Superior temporal gyrus (tissue), 1 donor: ENCODE measurements around the gene EDN3.
A peak's percentile ranks its signal among the peaks of the same experiment; 100 is the strongest.

Source experiments
- DNase-seq: peaks from one replicate; pipeline ENCODE4 v3.0.0-alpha.2; 2016; ENCODE audit errors: extremely low spot score

Gene EDN3

DNA sequence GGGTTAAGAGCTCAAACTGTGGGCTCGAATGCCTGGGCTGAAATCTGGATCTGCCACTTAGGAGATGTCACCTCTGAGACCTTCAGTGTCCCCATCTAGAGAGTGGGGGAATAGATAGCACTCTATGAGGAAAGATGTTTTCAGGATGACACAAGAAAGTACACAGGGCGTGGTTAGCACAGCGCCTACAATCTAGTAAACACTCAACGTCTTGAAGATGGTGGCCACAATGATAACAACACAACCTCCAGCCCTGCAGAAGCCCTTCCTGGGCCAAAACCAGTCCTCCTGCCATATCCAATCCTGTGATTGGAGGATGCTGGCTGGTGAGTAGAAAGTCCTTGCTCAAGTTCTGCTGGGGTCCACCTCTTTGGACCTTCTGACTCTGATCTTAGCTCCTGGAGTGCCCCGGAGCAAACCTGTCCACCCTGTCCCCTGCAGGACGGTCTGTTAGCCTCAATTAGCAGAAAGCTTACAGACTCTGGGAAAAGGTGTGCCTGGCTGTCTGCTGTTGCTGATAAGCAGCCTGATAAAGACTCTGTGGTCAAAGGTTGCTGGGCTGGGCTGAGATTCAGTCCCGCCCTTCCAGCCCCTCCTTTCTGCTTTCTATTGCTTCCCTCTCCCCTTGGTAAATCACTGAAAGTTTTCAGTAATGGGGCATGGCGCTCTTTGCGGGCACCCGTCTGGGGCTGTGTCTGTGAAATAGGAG is 8.2 kb downstream of the EDN3 start:
- DNase-seq: no peak

DNA sequence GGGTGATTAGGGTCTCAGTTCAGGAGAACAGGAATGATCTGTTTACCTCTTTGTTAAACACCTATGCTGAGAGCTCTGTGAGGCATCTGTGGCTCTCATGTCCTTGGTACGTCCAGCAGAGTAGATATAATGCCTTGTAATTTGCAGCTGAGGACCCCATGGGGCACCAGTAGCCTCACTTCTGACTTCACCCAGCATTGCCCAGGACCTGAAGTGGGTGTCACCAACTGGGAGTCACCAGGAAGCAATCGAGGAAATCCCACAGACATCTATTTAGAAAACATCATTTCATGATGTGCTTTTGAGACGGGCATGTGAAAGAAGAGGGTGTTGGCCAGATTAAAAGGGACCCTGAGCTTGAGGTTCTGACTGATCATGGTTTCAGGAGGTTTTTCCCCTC is 8.8 kb downstream of the EDN3 start:
- DNase-seq: no peak

- DNase-seq: no peak
Observed at GRCh38 chr20:59314997-59315396, 14.6 kb downstream of the EDN3 start.

GRCh38 chr20:59316911-59317731 is 16.7 kb downstream of the EDN3 start:
- no peak for DNase-seq

- DNase-seq: no peak
Observed at GRCh38 chr20:59318201-59318790, 17.9 kb downstream of the EDN3 start.

DNA sequence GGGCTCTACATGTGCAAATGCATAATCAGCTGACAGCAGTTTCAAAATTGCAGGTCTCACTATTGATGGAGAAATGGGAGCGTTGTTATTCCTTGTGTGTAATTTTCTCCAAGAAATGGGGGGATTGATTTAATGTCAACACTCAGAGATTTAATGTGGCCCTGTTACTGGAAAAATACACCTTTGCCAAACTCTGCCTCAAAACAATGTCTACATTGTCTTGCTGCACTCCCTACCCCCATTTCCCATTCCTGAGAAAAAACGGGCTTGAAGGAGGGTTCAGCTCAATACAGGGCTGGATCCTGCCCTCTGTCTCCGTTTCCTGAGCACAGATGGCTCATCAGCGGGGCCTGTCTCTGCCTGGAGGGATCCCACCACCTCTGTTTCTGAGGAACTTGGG is 18.4 kb downstream of the EDN3 start:
- no peak for DNase-seq

- no peak for DNase-seq
Observed at GRCh38 chr20:59320426-59320825, 20.0 kb downstream of the EDN3 start.

DNA sequence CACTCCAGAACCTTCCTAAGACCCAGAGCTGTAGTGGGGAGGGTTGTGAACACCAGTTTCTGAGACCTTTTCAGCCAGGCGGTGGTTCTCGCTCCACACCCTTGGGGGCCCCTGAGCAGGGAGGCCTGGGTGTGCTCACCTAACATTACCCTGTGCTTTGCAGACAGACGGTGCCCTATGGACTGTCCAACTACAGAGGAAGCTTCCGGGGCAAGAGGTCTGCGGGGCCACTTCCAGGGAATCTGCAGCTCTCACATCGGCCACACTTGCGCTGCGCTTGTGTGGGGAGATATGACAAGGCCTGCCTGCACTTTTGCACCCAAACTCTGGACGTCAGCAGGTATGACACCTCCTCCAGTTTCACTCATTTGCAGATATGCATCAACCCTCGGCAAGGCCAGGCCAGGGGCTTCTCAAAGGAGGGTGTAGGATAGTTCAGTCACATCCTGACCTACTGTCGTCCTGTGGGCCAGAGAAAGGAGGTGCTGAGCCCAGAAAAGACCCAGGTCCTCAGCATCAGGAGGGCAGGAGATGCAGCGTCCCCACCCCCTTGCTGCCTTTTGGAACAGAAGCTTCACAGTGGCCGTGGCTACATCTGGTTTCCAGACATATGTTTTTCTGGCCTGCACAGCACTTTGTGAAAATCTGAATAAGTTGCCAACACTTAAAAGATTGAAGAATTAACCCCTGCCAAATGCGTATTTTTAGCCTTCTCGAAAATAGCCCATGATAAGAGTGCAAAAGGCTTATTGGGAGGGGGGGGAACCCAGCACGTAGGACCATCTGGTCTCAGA is 20.6 kb downstream of the EDN3 start:
- peak; percentile 16 for DNase-seq

- peak; percentile 12 for DNase-seq
Observed at GRCh38 chr20:59322081-59322480, 21.7 kb downstream of the EDN3 start.

- DNase-seq: peak; percentile 25
Observed at GRCh38 chr20:59322585-59323454, 22.4 kb downstream of the EDN3 start.

GRCh38 chr20:59323731-59324130 is 23.3 kb downstream of the EDN3 start:
- peak; percentile 16 for DNase-seq

GRCh38 chr20:59324521-59325141 is 24.2 kb downstream of the EDN3 start:
- DNase-seq: no peak

- no peak for DNase-seq
Observed at GRCh38 chr20:59325142-59325523, 24.7 kb downstream of the EDN3 start.

DNA sequence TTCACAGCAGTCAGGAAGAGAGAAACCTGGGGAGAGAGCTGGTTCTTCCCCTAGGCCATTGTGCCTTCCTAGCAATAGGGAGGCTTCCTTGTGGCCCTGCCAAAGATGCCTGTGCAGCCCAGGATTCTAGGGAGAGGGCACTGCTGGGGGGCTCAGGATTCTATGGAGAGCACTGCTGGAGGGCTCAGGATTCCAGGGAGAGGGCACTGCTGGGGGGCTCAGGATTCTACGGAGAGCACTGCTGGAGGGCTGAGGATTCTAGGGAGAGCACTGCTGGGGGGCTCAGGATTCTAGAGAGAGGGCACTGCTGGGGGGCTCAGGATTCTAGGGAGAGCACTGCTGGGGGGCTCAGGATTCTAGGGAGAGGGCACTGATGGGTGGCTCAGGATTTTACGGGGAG is 25.8 kb downstream of the EDN3 start:
- DNase-seq: no peak

- DNase-seq: no peak
Observed at GRCh38 chr20:59328071-59328470, 27.7 kb downstream of the EDN3 start.

- no peak for DNase-seq
Observed at GRCh38 chr20:59331721-59332329, 31.4 kb downstream of the EDN3 start.

- no peak for DNase-seq
Observed at GRCh38 chr20:59333260-59333845, 32.9 kb downstream of the EDN3 start.

DNA sequence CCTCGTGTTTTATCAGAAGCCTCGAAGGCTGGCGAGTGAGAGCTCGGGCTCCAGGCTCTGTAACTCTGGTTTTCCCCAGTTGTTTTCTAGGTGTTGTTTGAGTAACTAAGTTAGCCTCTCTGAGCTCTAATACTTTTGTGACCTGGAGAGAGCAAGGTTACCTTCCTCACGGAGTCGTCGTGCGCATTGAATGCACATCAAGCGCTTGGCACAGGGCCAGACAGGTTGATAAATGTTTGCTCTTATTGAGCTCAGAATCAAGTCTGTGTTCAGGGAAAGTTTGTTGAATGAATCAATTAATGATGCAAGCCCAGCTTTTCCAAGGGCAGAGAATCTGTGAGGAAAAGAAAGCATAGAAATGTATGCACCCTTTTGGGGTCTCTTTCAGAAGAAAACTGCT is 33.5 kb downstream of the EDN3 start:
- DNase-seq: no peak

DNA sequence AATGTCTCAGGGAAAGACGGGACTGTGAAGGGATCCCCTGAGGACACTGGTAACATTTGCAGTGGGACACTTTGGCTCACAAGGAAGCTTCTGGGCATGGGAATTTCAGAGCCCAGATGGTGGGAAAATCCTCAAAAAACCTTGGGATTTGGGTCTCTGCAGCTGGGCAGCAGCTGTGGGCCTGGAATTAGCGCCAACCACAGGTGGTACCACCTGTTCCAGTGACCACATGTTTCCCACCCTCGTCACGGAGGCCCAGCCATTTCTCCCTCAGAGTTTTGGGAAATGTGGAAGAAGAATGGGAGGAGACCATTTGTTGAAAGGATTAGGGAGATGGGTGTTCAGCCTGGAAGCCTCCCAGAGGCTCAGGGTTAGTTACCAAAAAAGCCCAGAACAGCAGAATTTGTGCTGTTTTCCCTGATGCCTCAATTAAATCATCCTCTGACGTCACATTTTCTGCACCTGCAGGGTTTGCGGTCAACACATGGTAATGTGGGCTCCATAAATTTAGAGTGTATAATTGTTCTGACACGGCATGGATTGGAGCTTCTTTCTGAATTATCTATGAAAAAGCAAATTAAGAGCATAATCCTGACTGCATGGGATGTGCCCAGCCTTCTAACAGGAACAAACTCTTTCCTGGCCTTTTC is 34.4 kb downstream of the EDN3 start:
- DNase-seq: no peak
